HG03135 (cell line): ENCODE results near the gene TIGIT.

Experiments used
- ATAC-seq: cut with Tn5 transposase; IDR thresholded peaks from one replicate; pipeline ENCODE4 v1.9.1; 2021; ENCODE audit warnings: mild to moderate bottlenecking, moderate library complexity; ENCODE audit not compliant: unreplicated experiment

TIGIT gene

GRCh38 chr3:114310695-114311094, 16.9 kb downstream of the TIGIT start:
- no peak for ATAC-seq

GRCh38 chr3:114313426-114313825, 19.6 kb downstream of the TIGIT start:
- no peak for ATAC-seq

GRCh38 chr3:114314282-114314681, 20.5 kb downstream of the TIGIT start:
- ATAC-seq = no peak

- no peak for ATAC-seq
Observed at GRCh38 chr3:114318295-114318694, 24.5 kb downstream of the TIGIT start.

GRCh38 chr3:114319453-114319852, 25.6 kb downstream of the TIGIT start:
- ATAC-seq = no peak

GRCh38 chr3:114320246-114320645, 26.4 kb downstream of the TIGIT start:
- no peak for ATAC-seq

- no peak for ATAC-seq
Observed at GRCh38 chr3:114323546-114324254, 29.9 kb downstream of the TIGIT start.

- ATAC-seq = no peak
Observed at GRCh38 chr3:114327665-114328064, 33.8 kb downstream of the TIGIT start.

GRCh38 chr3:114328345-114328744, 34.5 kb downstream of the TIGIT start:
- no peak for ATAC-seq

GRCh38 chr3:114329823-114330222, 36.0 kb downstream of the TIGIT start:
- no peak for ATAC-seq

GRCh38 chr3:114331007-114331406, 37.2 kb downstream of the TIGIT start:
- ATAC-seq = no peak

GRCh38 chr3:114331710-114332109, 37.9 kb downstream of the TIGIT start:
- ATAC-seq = no peak

- peak; percentile 53 for ATAC-seq
Observed at GRCh38 chr3:114332342-114333179, 38.7 kb downstream of the TIGIT start.

- no peak for ATAC-seq
Observed at GRCh38 chr3:114333180-114333922, 39.5 kb downstream of the TIGIT start.

GRCh38 chr3:114333923-114334240, 40.1 kb downstream of the TIGIT start:
- no peak for ATAC-seq

GRCh38 chr3:114336122-114336697, 42.4 kb downstream of the TIGIT start:
- ATAC-seq = no peak

- no peak for ATAC-seq
Observed at GRCh38 chr3:114336857-114337256, 43.0 kb downstream of the TIGIT start.

GRCh38 chr3:114338651-114339357, 45.0 kb downstream of the TIGIT start:
- no peak for ATAC-seq

- ATAC-seq = no peak
Observed at GRCh38 chr3:114344492-114344891, 50.7 kb downstream of the TIGIT start.

- no peak for ATAC-seq
Observed at GRCh38 chr3:114350271-114350670, 56.4 kb downstream of the TIGIT start.

- no peak for ATAC-seq
Observed at GRCh38 chr3:114350690-114351089, 56.9 kb downstream of the TIGIT start.
